GM12875 (cell line): Measurements from ENCODE around the gene UGT1A1.
"Not testable (repeated sequence)": the region's sequence is repeated elsewhere in the genome, so short reads cannot be mapped to it uniquely, and the experiment has no call there.

Source experiments
- H3K4me3 ChIP-seq: one replicate; pipeline ENCODE4 v1.5.1; 2011; ENCODE audit warnings: low read depth, low read length, control low read depth
- CTCF ChIP-seq: IDR thresholded peaks from 2 replicates; pipeline ENCODE4 v1.5.1; 2011; ENCODE audit warnings: low read depth, mild to moderate bottlenecking, control low read depth, inconsistent platforms, low read length, moderate library complexity, borderline replicate concordance; ENCODE audit not compliant: insufficient read depth

UGT1A1 gene

GRCh38 chr2:233747283-233747544 lies 12.9 kb upstream of the UGT1A1 start:
- no peak overlapping the region for H3K4me3 ChIP-seq
- TF ChIP-seq CTCF, result no peak

- H3K4me3 ChIP-seq, result not testable (repeated sequence)
Observed at GRCh38 chr2:233750689-233751088, 9.4 kb upstream of the UGT1A1 start.

GRCh38 chr2:233751212-233752009 lies 8.7 kb upstream of the UGT1A1 start:
- not testable (repeated sequence) for H3K4me3 ChIP-seq

GRCh38 chr2:233754872-233755611 lies 5.0 kb upstream of the UGT1A1 start:
- no peak overlapping the region for H3K4me3 ChIP-seq
- TF ChIP-seq CTCF, result no peak

- no peak overlapping the region for H3K4me3 ChIP-seq
- no peak for TF ChIP-seq CTCF
Observed at GRCh38 chr2:233756429-233757081, 3.5 kb upstream of the UGT1A1 start.

GRCh38 chr2:233758141-233758540 lies 1.9 kb upstream of the UGT1A1 start:
- TF ChIP-seq CTCF, result no peak
- H3K4me3 ChIP-seq, result no peak overlapping the region

GRCh38 chr2:233758849-233759248 lies 1.2 kb upstream of the UGT1A1 start:
- no peak overlapping the region for H3K4me3 ChIP-seq

More at GRCh38 chr2:233758849-233759248, 1.2 kb upstream of the UGT1A1 start:
- TF ChIP-seq CTCF, result no peak
